ENCODE measurements around the gene TSC2.

TSC2 gene

DNA sequence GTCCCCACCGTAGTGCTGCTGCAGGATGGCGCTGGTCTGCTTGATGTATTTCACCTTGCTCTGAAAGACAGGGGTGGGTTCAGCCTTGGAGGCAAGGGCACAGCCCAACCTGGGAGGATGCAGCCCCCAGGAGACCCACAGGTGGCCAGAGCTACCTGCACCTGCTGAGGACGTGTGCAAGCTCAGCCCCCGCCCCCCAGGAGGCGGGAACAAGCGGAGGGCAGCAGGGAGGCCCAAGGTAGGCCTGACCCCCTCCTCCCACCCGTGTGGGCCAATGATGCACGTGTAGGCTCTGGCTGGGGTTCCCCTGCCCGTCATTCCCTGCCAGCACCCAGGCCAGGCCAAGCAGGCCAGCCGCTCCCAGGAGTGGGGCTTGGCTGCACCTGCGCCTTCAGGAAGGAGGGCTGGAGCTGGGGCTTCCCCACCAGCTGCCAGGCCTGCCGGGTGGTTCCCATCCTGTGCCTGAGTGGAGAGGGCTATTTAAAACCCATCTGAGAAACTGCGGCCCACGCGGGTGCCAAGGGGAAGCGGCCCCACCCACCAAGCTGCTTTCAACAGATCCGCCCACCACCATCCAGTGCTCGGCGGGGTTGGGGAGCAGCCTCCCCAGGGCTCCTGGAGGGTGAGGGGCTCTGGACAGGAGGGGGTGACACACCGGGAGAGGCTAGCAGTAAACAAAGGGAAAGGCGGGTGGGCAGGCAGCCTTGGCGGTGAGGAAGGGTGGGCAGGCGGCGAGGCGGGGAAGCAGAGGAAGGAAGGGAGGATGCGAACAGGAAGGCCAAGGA, 3.9 kb upstream of the TSC2 start:
- TF ChIP-seq, protein P1, sequence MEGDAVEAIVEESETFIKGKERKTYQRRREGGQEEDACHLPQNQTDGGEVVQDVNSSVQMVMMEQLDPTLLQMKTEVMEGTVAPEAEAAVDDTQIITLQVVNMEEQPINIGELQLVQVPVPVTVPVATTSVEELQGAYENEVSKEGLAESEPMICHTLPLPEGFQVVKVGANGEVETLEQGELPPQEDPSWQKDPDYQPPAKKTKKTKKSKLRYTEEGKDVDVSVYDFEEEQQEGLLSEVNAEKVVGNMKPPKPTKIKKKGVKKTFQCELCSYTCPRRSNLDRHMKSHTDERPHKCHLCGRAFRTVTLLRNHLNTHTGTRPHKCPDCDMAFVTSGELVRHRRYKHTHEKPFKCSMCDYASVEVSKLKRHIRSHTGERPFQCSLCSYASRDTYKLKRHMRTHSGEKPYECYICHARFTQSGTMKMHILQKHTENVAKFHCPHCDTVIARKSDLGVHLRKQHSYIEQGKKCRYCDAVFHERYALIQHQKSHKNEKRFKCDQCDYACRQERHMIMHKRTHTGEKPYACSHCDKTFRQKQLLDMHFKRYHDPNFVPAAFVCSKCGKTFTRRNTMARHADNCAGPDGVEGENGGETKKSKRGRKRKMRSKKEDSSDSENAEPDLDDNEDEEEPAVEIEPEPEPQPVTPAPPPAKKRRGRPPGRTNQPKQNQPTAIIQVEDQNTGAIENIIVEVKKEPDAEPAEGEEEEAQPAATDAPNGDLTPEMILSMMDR (IDR thresholded peaks at IDR 0.05; ENCODE audit: insufficient read depth, low read length, missing control alignments): no peak
- ChIA-PET CTCF (interaction anchor here (1.2 to 5.0 kb wide), 3 partner anchors 8 to 97 kb away, joined by 3 to 19 read pairs (median 6); no protein-coding TSS in a partner anchor), POLR2A (interaction anchor here (1.2 kb wide), 1 partner anchor 11 kb away, joined by 3 read pairs; no protein-coding TSS in a partner anchor)
- DNase-seq (ENCODE audit: low read depth, low spot score): no peak
- no peak overlapping the region for H3K4me3 ChIP-seq (ENCODE audit: low read depth, low read length)

DNA sequence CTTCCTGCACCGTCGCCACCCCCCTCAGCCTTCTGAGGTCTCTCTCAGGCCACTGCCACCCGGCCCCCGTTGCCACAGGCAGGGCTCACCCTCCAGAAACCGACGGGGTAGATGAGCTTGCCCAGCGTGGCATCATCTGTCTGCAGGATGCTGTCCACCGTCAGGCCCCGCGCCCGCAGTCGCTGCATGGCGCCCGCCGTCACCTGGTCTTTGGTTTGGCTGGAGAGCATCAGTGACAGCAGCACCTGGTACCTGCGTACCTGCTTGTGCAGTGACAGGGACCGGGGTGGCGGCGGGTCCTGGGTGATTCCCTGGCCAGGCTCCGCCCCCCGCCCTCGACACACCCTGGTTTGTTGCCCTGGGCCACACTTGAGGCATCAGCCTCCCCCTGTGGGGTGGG, 3.2 kb upstream of the TSC2 start:
- ChIA-PET CTCF (interaction anchor here (1.2 to 5.0 kb wide), 3 partner anchors 9 to 96 kb away, joined by 3 to 19 read pairs (median 6); no protein-coding TSS in a partner anchor), POLR2A (no interaction called here)
- TF ChIP-seq, protein P1 (IDR thresholded peaks at IDR 0.05; ENCODE audit: insufficient read depth, low read length, missing control alignments): no peak
- DNase-seq (ENCODE audit: low read depth, low spot score): no peak
- no peak overlapping the region for H3K4me3 ChIP-seq (ENCODE audit: low read depth, low read length)

DNA sequence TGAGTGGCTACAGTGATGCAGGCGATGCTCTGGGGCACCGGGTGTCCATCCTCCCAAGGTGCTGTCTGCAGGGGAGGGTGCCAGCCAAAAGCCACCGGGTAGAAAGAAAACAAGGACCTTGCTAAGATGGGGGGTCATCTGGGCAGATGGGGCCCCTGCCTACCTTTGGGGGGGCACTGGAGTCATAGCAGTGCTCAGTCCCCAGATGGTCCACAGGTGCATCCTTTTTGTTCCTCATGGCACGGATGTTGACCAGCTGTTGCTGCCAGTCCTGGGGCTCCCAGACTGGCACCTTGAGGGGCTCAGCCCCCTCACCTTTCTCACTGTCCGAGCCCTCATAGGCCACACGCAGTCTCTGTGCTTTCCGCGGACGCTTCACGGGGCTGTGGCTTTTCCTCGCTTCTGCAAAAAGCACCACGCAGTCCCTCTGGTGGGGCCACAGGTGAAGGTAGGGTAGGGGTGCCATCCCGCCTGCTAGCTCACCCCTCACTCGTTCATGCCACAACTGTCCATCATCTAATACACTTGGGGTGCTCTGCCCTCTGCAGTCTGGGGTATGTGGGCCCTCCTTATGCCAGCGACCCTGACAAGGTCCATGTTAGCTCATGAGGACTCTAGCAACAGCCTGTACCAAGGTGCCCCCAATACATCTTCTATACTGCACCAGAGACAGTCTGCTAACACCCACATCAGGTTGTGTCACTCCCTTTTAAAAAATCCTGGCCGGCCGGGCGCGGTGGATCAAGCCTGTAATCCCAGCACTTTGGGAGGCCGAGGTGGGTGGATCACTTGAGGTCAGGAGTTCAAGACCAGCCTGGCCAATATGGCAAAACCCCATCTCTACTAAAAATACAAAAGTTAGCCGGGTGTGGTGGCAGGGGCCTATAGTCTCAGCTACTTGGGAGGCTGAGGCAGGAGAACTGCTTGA, 1.6 kb upstream of the TSC2 start:
- TF ChIP-seq, protein P1 (IDR thresholded peaks at IDR 0.05; ENCODE audit: insufficient read depth, low read length, missing control alignments): no peak
- peak overlapping the region; percentile 86; the same call in 1 of the 2 replicates for H3K4me3 ChIP-seq (ENCODE audit: low read depth, low read length)
- DNase-seq (ENCODE audit: low read depth, low spot score): no peak
- ChIA-PET POLR2A (interaction anchor here (1.0 to 2.1 kb wide), 3 partner anchors 11 to 82 kb away, joined by 5 to 11 read pairs (median 8); partner anchors contain the start of gene RPS2), CTCF (interaction anchor here (0.8 to 5.0 kb wide), 8 partner anchors 10 to 94 kb away, joined by 3 to 19 read pairs (median 9); no protein-coding TSS in a partner anchor)

DNA sequence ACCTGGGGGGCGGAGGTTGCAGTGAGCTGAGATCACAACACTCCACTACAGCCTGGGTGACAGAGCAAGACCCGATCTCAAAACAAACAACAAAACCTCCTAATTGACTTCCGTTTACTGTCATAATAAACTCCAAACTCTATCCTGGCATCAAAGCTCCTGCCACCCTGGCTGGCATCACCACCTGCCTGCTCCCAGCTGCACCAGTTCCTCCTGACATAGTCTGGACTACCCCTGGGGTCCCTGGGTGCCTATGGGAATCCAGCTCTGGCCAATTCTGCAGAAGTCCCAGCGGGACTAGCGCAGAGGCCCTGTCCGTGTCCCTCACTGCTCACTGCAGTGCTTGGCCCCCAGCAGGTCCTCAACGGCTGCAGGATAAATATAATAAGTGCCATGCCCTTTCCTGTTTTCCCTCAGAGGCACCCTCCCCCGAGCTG, 874 bp upstream of the TSC2 start:
- CTCF ChIA-PET: interaction anchor here (1.2 to 5.0 kb wide), 7 partner anchors 9 to 94 kb away, joined by 4 to 19 read pairs (median 12); no protein-coding TSS in a partner anchor
- no peak for DNase-seq (ENCODE audit: low read depth, low spot score)

DNA sequence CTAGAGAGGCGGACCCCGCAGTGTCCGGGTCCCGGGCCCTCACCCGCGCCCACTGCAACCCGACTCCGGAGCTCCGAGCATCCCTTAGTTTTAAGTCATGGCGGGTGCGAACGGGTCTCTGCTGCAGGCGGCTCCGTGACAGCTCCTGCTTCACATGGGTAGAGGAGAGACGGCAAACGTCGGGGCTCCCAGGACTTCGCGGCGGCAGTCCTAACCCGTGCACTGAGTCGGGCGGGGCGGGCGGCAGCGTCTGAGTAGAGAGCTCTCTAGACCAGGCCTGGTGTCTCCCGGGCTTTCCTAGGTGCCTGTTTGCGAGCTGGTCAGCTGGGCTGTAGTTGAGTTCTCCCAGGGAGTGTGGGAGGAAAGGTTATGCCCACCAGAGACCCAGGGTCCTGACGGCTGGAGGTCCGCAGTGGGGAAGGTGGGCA, 345 bp downstream of the TSC2 start:
- CTCF ChIA-PET: interaction anchor here (0.7 to 5.0 kb wide), 10 partner anchors 8 to 92 kb away, joined by 3 to 19 read pairs (median 5); no protein-coding TSS in a partner anchor
- POLR2A ChIA-PET: interaction anchor here (0.7 to 2.1 kb wide), 10 partner anchors 12 to 107 kb away, joined by 3 to 11 read pairs (median 4); partner anchors contain the start of genes RAB26, RPS2 and TRAF7
- TF ChIP-seq, protein P1 (IDR thresholded peaks at IDR 0.05; ENCODE audit: insufficient read depth, low read length, missing control alignments): no peak
- no peak for DNase-seq (ENCODE audit: low read depth, low spot score)
- H3K4me3 ChIP-seq (ENCODE audit: low read depth, low read length): peak overlapping the region; percentile 86

More for the DNA sequence above, 874 bp upstream of the TSC2 start:
- TF ChIP-seq, protein P1 (IDR thresholded peaks at IDR 0.05; ENCODE audit: insufficient read depth, low read length, missing control alignments): peak; percentile 0
- H3K4me3 ChIP-seq (ENCODE audit: low read depth, low read length): peak overlapping the region; percentile 86
- POLR2A ChIA-PET: interaction anchor here (1.0 to 2.1 kb wide), 5 partner anchors 11 to 108 kb away, joined by 3 to 11 read pairs (median 5); partner anchors contain the start of gene RPS2
